Uterus (tissue), 4 donors: ENCODE results near the gene ADAMTS2. TPM values are rescaled to one million over a fixed set of nuclear protein-coding genes. Genes with fewer than 3 reads are reported as not detected.
"Not testable (repeated sequence)": the region's sequence is repeated elsewhere in the genome, so short reads cannot be mapped to it uniquely, and the experiment has no call there.

Source experiments
- DNase-seq, 2 donors: peaks; one replicate each; pipeline ENCODE4 v3.0.0-alpha.2; 2019 to 2020
- H3K27ac ChIP-seq, 2 donors: fragments of 200-600 bp; sonication (generic); 1 replicate in 1 of 2; 2 replicates in 1 of 2; pipeline ENCODE4 v1.5.1; 2016 to 2018
- H3K27me3 ChIP-seq, 2 donors: fragments of 200-600 bp; sonication (generic); one replicate each; pipeline ENCODE4 v1.5.1; 2018 to 2019; ENCODE audit warnings: control low read depth in 1 of 2
- H3K36me3 ChIP-seq, 2 donors: fragments of 200-600 bp; sonication (generic); one replicate each; pipeline ENCODE4 v1.5.1; 2019; ENCODE audit warnings: control low read depth in 1 of 2
- H3K4me1 ChIP-seq, 2 donors: fragments of 200-600 bp; sonication (generic); one replicate each; pipeline ENCODE4 v1.5.1; 2018 to 2019; ENCODE audit warnings: control low read depth in 1 of 2
- H3K4me3 ChIP-seq, 2 donors: fragments of 200-600 bp; sonication (generic); 1 replicate in 1 of 2; 2 replicates in 1 of 2; pipeline ENCODE4 v1.5.1; 2018 to 2019; ENCODE audit warnings: mild to moderate bottlenecking in 1 of 2
- H3K9me3 ChIP-seq, 2 donors: fragments of 200-600 bp; sonication (generic); one replicate each; pipeline ENCODE4 v1.5.1; 2019; ENCODE audit warnings: control low read depth in 1 of 2
- POLR2A ChIP-seq, 2 donors: fragments of 450-650 bp; IDR thresholded peaks; one replicate each; pipeline ENCODE4 v1.6.1; 2016; ENCODE audit warnings: antibody characterized with exemption in 2 of 2, mild to moderate bottlenecking in 1 of 2, moderate library complexity in 1 of 2
- intact Hi-C: fragments of 100-400 bp; cut with DNase I; formaldehyde crosslinking; loops from one replicate; pipeline ENCODE4 v1.15.1; 2023; ENCODE audit warnings: low total_unique reads
- total RNA-seq, 4 donors: library from RNA; depleted of rRNA in 3 of 4; stranded (reverse); fragments of >200 nt in 3 of 4; gene quantifications; one replicate each; pipeline versions ENCODE4 v1.1.0 to v1.2.4, GENCODE V29; 2014 to 2023
- TF ChIP-seq, protein P1 (sequence below), 4 experiments: fragments of 200-600 bp in 2 of 4; fragments of 450-650 bp in 2 of 4; sonication (generic) in 2 of 4; IDR thresholded peaks; one replicate each; pipeline ENCODE4 v1.5.1; 2016 to 2019; ENCODE audit warnings: antibody characterized with exemption in 4 of 4, mild to moderate bottlenecking in 2 of 4, moderate library complexity in 1 of 4
- donor health status: DM: yes; HTN: yes; CAD: no.

ADAMTS2 gene
- total RNA-seq, 4 donors from 2014 or later: 4.1 to 97.1 (median 40.3) TPM

DNA sequence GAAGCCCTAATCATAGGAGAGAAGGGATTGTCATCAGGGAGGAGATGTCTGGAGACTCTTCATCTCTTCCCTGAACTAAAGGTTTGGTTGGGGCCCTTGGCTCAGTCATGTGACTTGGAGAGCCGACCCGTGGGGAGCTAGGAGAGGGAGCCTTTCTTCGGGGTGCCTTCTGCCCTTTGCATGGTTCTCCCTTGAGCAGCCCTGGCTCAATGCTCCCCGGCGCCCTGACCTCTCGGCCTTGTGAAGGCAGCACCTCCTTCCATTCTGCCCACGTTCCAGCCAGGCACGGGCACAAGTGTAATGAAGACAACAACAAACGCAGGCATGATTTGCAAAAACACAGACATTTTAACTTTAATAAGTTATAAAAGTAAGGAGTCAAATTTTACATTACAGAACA is 234.7 kb downstream of the ADAMTS2 start:
- peaks cover 0 to 19% of the 10 kb centered on the region in 2 donors for H3K9me3 ChIP-seq
- no peak for DNase-seq
- TF ChIP-seq POLR2A (IDR thresholded peaks at IDR 0.05): no peak
- TF ChIP-seq, protein P1, sequence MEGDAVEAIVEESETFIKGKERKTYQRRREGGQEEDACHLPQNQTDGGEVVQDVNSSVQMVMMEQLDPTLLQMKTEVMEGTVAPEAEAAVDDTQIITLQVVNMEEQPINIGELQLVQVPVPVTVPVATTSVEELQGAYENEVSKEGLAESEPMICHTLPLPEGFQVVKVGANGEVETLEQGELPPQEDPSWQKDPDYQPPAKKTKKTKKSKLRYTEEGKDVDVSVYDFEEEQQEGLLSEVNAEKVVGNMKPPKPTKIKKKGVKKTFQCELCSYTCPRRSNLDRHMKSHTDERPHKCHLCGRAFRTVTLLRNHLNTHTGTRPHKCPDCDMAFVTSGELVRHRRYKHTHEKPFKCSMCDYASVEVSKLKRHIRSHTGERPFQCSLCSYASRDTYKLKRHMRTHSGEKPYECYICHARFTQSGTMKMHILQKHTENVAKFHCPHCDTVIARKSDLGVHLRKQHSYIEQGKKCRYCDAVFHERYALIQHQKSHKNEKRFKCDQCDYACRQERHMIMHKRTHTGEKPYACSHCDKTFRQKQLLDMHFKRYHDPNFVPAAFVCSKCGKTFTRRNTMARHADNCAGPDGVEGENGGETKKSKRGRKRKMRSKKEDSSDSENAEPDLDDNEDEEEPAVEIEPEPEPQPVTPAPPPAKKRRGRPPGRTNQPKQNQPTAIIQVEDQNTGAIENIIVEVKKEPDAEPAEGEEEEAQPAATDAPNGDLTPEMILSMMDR (IDR thresholded peaks at IDR 0.05): no peak

DNA sequence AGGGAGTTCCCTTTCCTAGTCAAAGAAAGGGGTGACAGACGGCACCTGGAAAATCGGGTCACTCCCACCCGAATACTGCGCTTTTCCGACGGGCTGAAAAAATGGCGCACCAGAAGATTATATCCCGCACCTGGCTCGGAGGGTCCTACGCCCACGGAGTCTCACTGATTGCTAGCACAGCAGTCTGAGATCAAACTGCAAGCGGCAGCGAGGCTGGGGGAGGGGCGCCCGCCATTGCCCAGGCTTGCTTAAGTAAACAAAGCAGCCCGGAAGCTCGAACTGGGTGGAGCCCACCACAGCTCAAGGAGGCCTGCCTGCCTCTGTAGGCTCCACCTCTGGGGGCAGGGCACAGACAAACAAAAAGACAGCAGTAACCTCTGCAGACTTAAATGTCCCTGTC is 244.0 kb downstream of the ADAMTS2 start:
- H3K4me1 ChIP-seq, H3K36me3 ChIP-seq, H3K27ac ChIP-seq, H3K27me3 ChIP-seq, DNase-seq, H3K4me3 ChIP-seq, intact Hi-C loops: not testable (repeated sequence)
- H3K9me3 ChIP-seq: peaks cover 0 to 34% of the 10 kb centered on the region in 2 donors

More for the DNA sequence above, 234.7 kb downstream of the ADAMTS2 start:
- Histone ChIP-seq H3K27ac (no peak overlapping the region), H3K36me3 (no peaks in the 10 kb centered on the region), H3K27me3 (no peaks in the 10 kb centered on the region), H3K4me1 (no peaks in the 10 kb centered on the region), H3K4me3 (no peak overlapping the region)
- intact Hi-C loops: no loop called here

GRCh38 chr5:179089502-179089901 is 255.8 kb downstream of the ADAMTS2 start:
- no peak for DNase-seq
- H3K9me3 ChIP-seq: peaks cover 0 to 82% of the 10 kb centered on the region in 2 donors
- H3K36me3 ChIP-seq: no peaks in the 10 kb centered on the region

GRCh38 chr5:179080724-179081123 is 264.5 kb downstream of the ADAMTS2 start:
- Histone ChIP-seq H3K4me1 (no peaks in the 10 kb centered on the region), H3K9me3 (peaks cover 8 to 94% of the 10 kb centered on the region in 2 donors), H3K36me3 (no peaks in the 10 kb centered on the region), H3K27ac (no peak overlapping the region), H3K4me3 (no peak overlapping the region), H3K27me3 (no peaks in the 10 kb centered on the region)
- no peak for DNase-seq
- TF ChIP-seq, protein P1 (IDR thresholded peaks at IDR 0.05): no peak
- TF ChIP-seq POLR2A (IDR thresholded peaks at IDR 0.05): no peak
- intact Hi-C loops: no loop called here

More at GRCh38 chr5:179089502-179089901, 255.8 kb downstream of the ADAMTS2 start:
- Histone ChIP-seq H3K4me3 (no peak overlapping the region), H3K4me1 (no peaks in the 10 kb centered on the region), H3K27me3 (no peaks in the 10 kb centered on the region), H3K27ac (no peak overlapping the region)
- TF ChIP-seq, protein P1 (IDR thresholded peaks at IDR 0.05): no peak
- no peak for TF ChIP-seq POLR2A (IDR thresholded peaks at IDR 0.05)
- intact Hi-C loops: no loop called here

DNA sequence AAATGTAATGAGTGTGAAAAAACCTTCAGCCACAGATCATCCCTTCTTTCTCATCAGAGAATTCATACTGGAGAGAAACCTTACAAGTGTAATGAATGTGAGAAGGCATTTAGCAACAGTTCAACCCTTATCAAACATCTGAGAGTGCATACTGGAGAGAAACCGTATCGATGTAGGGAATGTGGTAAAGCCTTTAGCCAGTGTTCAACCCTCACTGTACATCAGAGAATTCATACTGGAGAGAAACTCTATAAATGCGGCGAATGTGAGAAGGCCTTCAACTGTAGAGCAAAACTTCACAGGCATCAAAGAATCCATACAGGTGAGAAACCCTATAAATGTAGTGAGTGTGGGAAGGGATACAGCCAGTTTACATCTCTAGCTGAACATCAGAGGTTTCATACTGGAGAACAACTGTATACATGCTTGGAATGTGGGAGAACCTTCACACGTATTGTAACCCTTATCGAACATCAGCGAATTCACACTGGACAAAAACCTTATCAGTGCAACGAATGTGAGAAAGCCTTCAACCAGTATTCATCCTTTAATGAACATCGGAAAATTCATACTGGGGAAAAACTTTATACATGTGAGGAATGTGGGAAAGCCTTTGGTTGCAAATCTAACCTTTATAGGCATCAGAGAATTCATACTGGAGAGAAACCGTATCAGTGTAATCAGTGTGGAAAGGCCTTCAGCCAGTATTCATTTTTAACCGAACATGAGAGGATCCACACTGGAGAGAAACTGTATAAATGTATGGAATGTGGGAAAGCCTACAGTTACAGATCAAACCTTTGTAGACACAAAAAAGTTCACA is 265.9 kb downstream of the ADAMTS2 start:
- no peaks in the 10 kb centered on the region for H3K27me3 ChIP-seq
- no peak overlapping the region for H3K4me3 ChIP-seq
- TF ChIP-seq POLR2A (IDR thresholded peaks at IDR 0.05): no peak
- TF ChIP-seq, protein P1 (IDR thresholded peaks at IDR 0.05): no peak
- H3K4me1 ChIP-seq: no peaks in the 10 kb centered on the region
- no peak for DNase-seq
- no peak overlapping the region for H3K27ac ChIP-seq
- intact Hi-C loops: no loop called here
- peaks cover 8 to 96% of the 10 kb centered on the region in 2 donors for H3K9me3 ChIP-seq
- no peaks in the 10 kb centered on the region for H3K36me3 ChIP-seq
